ENCODE measurements around the gene SUV39H2.

The SUV39H2 gene

DNA sequence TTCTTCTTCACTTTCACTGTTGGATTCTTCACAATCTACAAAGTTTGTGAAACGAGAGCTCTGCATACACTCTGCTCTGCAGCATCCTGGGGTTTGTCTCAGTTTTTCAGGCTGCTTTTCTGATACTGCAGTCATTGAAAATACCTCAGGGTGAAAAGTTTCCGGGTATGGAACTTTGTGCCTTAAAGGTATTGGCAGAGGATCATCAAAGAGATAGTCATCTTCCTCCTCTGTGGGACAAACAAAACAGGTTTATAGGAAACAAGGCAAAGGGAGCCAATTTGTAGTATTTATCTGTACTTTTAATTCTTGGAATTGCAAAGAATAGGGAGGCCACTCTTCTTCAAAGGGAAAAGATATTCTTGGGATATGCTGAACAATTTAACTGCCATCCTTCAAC lies 30.4 kb downstream of the SUV39H2 start:
- DNase-seq (ENCODE audit: low spot score), result no peak
- TF ChIP-seq, protein P1, sequence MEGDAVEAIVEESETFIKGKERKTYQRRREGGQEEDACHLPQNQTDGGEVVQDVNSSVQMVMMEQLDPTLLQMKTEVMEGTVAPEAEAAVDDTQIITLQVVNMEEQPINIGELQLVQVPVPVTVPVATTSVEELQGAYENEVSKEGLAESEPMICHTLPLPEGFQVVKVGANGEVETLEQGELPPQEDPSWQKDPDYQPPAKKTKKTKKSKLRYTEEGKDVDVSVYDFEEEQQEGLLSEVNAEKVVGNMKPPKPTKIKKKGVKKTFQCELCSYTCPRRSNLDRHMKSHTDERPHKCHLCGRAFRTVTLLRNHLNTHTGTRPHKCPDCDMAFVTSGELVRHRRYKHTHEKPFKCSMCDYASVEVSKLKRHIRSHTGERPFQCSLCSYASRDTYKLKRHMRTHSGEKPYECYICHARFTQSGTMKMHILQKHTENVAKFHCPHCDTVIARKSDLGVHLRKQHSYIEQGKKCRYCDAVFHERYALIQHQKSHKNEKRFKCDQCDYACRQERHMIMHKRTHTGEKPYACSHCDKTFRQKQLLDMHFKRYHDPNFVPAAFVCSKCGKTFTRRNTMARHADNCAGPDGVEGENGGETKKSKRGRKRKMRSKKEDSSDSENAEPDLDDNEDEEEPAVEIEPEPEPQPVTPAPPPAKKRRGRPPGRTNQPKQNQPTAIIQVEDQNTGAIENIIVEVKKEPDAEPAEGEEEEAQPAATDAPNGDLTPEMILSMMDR (IDR thresholded peaks at IDR 0.05; ENCODE audit: extremely low read depth, insufficient read depth, missing control alignments), result no peak
- in situ Hi-C loops (cut with MboI; ENCODE audit: low pct_unique_long_range_greater_than_20kb, low sequenced_read_pairs, unreplicated experiment), result no loop called here

GRCh38 chr10:14910953-14911352 lies 32.3 kb downstream of the SUV39H2 start:
- in situ Hi-C loops (cut with MboI; ENCODE audit: low pct_unique_long_range_greater_than_20kb, low sequenced_read_pairs, unreplicated experiment), result no loop called here
- no peak for DNase-seq (ENCODE audit: low spot score)
- TF ChIP-seq, protein P1 (IDR thresholded peaks at IDR 0.05; ENCODE audit: extremely low read depth, insufficient read depth, missing control alignments), result no peak

DNA sequence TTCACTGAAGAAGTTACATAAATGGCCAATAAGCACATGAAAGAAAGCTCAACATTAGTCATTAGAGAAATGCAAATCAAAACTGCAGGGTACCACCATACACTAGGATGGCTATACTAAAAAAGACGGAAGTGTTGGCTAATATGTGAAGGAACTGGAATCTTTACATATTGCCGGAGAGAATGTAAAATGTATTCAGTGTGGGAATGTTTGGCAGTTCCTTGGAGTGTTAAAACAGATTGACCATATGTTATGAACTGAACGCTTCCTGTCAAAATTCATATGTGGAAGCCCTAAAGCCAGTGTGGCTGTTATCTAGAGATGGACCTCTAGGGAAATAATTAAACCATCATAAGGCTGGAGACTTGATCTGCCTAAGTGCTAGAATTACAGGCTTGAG lies 33.1 kb downstream of the SUV39H2 start:
- in situ Hi-C loops (cut with MboI; ENCODE audit: low pct_unique_long_range_greater_than_20kb, low sequenced_read_pairs, unreplicated experiment), result no loop called here
- no peak for DNase-seq (ENCODE audit: low spot score)

DNA sequence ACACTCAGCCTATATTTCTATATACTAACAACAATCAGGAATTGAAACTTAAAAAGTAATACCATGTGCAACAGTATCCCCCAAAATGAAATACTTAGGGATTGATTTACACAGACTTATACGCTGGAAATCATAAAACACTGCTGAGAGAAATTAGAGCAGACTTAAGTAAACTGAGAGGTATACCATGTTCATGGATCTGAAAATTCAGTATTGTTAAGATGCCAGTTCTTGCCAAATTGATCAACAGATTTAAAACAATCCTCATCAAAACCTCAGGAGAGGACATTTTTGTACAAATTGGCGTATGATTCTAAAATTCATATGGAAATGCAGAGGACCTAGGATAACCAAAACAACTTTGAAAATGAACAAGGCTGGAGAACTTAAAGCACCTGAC lies 37.9 kb downstream of the SUV39H2 start:
- TF ChIP-seq, protein P1 (IDR thresholded peaks at IDR 0.05; ENCODE audit: extremely low read depth, insufficient read depth, missing control alignments), result no peak
- in situ Hi-C loops (cut with MboI; ENCODE audit: low pct_unique_long_range_greater_than_20kb, low sequenced_read_pairs, unreplicated experiment), result no loop called here
- DNase-seq (ENCODE audit: low spot score), result no peak

More for the DNA sequence above, 33.1 kb downstream of the SUV39H2 start:
- TF ChIP-seq, protein P1 (IDR thresholded peaks at IDR 0.05; ENCODE audit: extremely low read depth, insufficient read depth, missing control alignments), result no peak

DNA sequence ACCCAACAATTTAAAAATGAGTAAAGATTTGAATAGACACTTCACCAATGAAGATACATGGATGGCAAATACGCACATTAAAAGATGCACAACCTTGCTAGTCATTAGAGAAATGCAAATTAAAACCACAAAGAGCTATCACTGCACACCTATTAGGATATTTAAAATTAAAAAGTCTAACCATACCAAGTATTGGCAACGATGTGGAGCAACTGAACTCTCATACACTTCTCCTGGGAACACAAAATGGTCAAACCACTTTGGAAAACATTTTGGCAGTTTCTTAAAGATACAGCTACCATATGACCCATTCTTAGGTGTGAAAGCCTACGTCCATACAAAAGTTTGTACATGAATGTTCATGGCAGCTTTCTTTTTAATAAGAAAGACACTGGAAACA lies 39.2 kb downstream of the SUV39H2 start:
- TF ChIP-seq, protein P1 (IDR thresholded peaks at IDR 0.05; ENCODE audit: extremely low read depth, insufficient read depth, missing control alignments), result no peak
- no peak for DNase-seq (ENCODE audit: low spot score)
- in situ Hi-C loops (cut with MboI; ENCODE audit: low pct_unique_long_range_greater_than_20kb, low sequenced_read_pairs, unreplicated experiment), result no loop called here

GRCh38 chr10:14918964-14919363 lies 40.3 kb downstream of the SUV39H2 start:
- TF ChIP-seq, protein P1 (IDR thresholded peaks at IDR 0.05; ENCODE audit: extremely low read depth, insufficient read depth, missing control alignments), result no peak
- in situ Hi-C loops (cut with MboI; ENCODE audit: low pct_unique_long_range_greater_than_20kb, low sequenced_read_pairs, unreplicated experiment), result no loop called here
- peak; percentile 16 for DNase-seq (ENCODE audit: low spot score)

GRCh38 chr10:14924013-14924412 lies 45.3 kb downstream of the SUV39H2 start:
- in situ Hi-C loops (cut with MboI; ENCODE audit: low pct_unique_long_range_greater_than_20kb, low sequenced_read_pairs, unreplicated experiment), result no loop called here
- DNase-seq (ENCODE audit: low spot score), result no peak
- TF ChIP-seq, protein P1 (IDR thresholded peaks at IDR 0.05; ENCODE audit: extremely low read depth, insufficient read depth, missing control alignments), result no peak
